Mesodermal cell (in vitro differentiated cells): ENCODE data around the gene CCDC102B.

Experiments
- H3K27ac ChIP-seq: 2 replicates; pipeline ENCODE4 v1.7.0; 2013; ENCODE audit warnings: mild to moderate bottlenecking, low read depth, low read length, moderate library complexity; ENCODE audit not compliant: severe bottlenecking
- H3K36me3 ChIP-seq: 2 replicates; pipeline ENCODE4 v1.7.1; 2013; ENCODE audit warnings: mild to moderate bottlenecking, low read length, moderate library complexity; ENCODE audit not compliant: control insufficient read depth, insufficient read depth
- H3K4me1 ChIP-seq: one replicate; pipeline ENCODE4 v1.7.1; 2013; ENCODE audit warnings: mild to moderate bottlenecking, low read length; ENCODE audit not compliant: insufficient read depth, control insufficient read depth, poor library complexity, severe bottlenecking
- H3K4me3 ChIP-seq: 2 replicates; pipeline ENCODE4 v1.7.0; 2013; ENCODE audit warnings: low read length, control low read depth, mild to moderate bottlenecking; ENCODE audit not compliant: insufficient read depth, poor library complexity, severe bottlenecking; ENCODE audit errors: extremely low read depth
- H3K9me3 ChIP-seq: 2 replicates; pipeline ENCODE4 v1.7.1; 2013; ENCODE audit warnings: mild to moderate bottlenecking, low read length, moderate library complexity; ENCODE audit not compliant: control insufficient read depth
- WGBS, 2 experiments: methylation state at CpG; one replicate each; pipeline ENCODE4 v1.1.5; 2013; ENCODE audit warnings: missing lambda C conversion rate in 2 of 2; ENCODE audit not compliant: insufficient coverage in 2 of 2; 5-methylcytosine and 5-hydroxymethylcytosine counted together

CCDC102B gene

DNA sequence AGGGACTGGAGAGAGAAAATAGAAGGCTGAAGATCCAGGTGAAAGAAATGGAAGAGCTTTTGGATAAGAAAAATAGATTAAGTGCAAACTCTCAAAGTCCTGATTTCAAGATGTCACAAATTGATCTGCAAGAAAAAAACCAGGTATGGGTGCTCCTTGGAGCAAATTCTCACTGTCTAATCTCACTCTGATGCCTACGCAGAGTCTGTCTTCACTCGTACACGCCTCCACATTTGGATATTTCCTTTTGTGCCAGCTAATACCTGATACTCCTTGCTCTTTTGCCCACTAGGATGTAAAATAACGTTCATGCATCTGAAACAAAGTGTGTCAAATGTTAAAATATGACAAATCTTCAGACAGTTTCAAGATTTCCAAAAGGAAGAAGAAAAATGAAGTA is 99.4 kb downstream of the CCDC102B start:
- Histone ChIP-seq H3K9me3 (no peaks in the 10 kb centered on the region), H3K4me1 (no peaks in the 10 kb centered on the region), H3K4me3 (no peak overlapping the region), H3K27ac (no peak overlapping the region), H3K36me3 (no peaks in the 10 kb centered on the region)
- 80 to 100% methylated on average over 1 to 3 of the region's 4 CpGs for WGBS, 2 experiments

DNA sequence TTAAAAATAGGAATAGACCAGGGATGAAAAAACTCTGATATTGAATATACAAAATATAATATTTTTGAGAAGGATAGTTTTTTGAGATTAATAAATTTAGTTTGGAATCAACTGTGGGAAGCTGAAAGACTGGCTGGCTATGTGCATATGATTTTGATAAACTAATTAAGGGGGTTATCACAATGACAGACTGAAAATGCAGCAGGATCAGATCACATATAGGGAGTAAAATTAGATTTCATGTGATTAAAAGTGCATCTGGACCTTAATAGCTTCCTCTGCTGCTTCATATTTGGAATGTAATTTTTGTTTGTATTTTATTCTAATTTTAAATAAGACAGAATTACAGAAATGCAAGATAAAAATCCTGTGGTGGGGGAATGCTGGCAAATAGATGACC is 111.7 kb downstream of the CCDC102B start:
- H3K4me1 ChIP-seq, result no peaks in the 10 kb centered on the region
- no peak overlapping the region for H3K4me3 ChIP-seq
- H3K36me3 ChIP-seq, result no peaks in the 10 kb centered on the region
- no peaks in the 10 kb centered on the region for H3K9me3 ChIP-seq
- H3K27ac ChIP-seq, result no peak overlapping the region

DNA sequence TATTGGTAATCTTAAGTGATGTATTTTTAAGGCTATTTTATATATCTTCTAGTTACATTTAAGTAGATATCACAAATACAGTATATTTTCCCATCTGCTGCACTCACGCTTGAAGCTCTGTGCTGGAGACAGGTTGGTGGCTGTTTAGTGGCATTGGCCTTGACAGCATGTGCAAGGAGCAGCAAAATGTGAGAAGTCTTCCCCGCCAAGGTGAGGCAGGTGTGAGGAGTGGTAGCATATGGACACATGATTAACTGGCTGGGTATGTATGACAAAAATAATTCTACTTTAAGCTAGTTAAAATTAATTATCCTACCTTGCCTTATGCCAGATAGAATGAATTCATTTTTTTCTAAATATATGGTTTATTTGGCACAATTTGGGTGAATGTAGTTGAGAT is 117.2 kb downstream of the CCDC102B start:
- WGBS, 2 experiments, result no CpG with 5 or more reads among the region's 2 CpGs
- Histone ChIP-seq H3K36me3 (no peaks in the 10 kb centered on the region), H3K4me3 (no peak overlapping the region), H3K4me1 (no peaks in the 10 kb centered on the region), H3K9me3 (no peaks in the 10 kb centered on the region), H3K27ac (no peak overlapping the region)

DNA sequence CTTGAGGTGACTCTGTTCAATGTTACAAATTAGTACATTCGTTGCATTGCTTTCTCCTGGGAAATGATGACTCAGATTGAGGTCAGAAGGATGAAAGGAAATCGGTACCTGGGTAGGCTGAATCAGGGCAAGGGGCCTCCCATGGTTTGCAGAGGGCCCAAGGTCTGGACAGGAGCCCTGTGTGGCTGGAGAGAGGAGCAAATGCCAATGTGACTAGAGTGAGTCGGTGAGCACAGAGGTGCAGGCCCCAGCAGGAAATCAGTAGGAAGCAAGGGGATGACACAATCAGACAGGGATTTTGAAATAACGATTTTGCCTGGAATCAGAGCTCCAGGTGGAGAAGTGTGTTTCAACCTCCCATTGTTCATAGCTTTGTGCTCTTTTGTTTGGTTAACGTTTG is 118.9 kb downstream of the CCDC102B start:
- WGBS, 2 experiments, result 92 to 95% methylated on average over 4 to 5 of the region's 5 CpGs

DNA sequence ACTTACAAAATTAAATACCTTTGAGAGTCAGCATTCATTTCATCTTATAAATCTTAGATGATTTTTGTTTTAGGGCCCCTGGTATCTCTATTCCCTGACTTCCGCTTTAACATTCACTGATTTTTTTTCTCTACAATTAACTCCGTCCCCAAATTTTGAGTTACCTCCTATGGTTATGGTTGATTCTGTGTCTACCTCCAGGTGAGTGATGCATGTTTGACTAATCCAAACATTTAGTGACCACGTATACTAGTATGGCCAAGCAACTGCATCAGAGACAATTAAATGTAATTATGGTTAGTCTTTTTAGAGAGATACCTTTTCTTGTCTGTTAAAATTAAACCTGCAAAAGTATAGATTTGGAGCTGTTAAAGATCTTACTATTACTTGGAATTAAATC is 120.3 kb downstream of the CCDC102B start:
- H3K4me1 ChIP-seq, result no peaks in the 10 kb centered on the region
- H3K9me3 ChIP-seq, result no peaks in the 10 kb centered on the region
- H3K36me3 ChIP-seq, result no peaks in the 10 kb centered on the region
- no CpG with 5 or more reads among the region's 3 CpGs for WGBS, 2 experiments
- H3K27ac ChIP-seq, result no peak overlapping the region
- H3K4me3 ChIP-seq, result no peak overlapping the region

More for the DNA sequence above, 118.9 kb downstream of the CCDC102B start:
- H3K27ac ChIP-seq, result no peak overlapping the region
- H3K4me3 ChIP-seq, result no peak overlapping the region
- no peaks in the 10 kb centered on the region for H3K9me3 ChIP-seq
- H3K4me1 ChIP-seq, result no peaks in the 10 kb centered on the region
- no peaks in the 10 kb centered on the region for H3K36me3 ChIP-seq

DNA sequence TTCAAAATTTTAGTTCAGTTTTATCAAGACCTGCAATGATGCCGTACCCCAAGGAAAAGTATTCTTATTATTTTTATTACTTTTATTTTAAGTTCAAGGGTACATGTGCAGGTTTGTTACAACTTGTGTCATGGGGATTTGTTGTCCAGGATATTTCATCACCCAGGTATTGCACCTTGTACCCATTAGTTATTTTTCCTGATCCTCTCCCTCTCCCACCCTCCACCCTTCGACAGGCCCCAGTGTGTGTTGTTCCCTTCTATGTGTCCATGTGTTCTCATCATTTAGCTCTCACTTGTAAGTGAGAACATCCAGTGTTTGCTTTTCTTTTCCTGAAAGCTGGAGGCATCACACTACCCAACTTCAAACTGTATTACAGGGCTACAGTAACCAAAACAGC is 122.0 kb downstream of the CCDC102B start:
- WGBS, 2 experiments, result no CpG with 5 or more reads among the region's 2 CpGs
- no peaks in the 10 kb centered on the region for H3K4me1 ChIP-seq
- H3K36me3 ChIP-seq, result no peaks in the 10 kb centered on the region
- no peaks in the 10 kb centered on the region for H3K9me3 ChIP-seq
- H3K4me3 ChIP-seq, result no peak overlapping the region
- H3K27ac ChIP-seq, result no peak overlapping the region

DNA sequence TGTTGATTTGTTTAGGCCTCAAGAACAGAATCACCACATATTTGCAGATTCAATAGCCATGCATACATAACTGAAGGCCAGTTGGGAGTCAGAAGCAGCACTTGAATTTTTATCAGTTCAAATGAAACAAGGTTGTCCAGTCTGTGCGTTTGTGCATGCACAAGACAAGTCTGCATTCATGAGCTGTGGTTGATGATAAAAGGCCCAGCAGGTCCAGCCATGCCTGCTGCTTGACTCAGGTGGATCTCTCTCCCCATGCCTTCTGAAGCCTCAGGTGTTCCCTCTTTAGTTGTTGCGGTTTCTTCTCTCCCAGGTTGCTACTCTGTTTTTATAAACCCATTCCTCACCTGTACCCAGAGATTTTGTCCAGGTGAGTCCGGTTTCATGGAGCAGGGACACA is 124.5 kb downstream of the CCDC102B start:
- no peak overlapping the region for H3K27ac ChIP-seq
- no peaks in the 10 kb centered on the region for H3K36me3 ChIP-seq
- WGBS, 2 experiments, result 88% methylated on average over 1 to 2 of the region's 3 CpGs
- no peaks in the 10 kb centered on the region for H3K4me1 ChIP-seq
- H3K4me3 ChIP-seq, result no peak overlapping the region
- H3K9me3 ChIP-seq, result no peaks in the 10 kb centered on the region

DNA sequence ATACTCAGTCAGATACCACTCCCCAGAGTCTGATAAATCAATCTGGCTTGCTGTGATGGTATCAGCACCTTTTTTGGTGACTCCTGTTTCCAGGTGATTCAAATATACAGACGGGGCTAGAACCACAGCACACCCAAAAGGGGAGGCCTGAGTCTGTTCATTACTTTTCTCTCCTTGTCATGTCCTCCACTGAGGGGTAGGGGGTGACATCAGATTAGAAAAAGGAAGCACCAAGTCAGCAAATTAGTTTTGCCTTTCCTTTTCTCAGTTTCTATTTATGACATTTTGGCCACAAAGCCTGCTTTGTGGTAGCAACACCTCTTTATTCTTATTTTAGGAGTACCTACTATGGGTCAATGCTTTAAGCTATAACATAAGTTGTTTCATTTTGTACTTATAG is 127.4 kb downstream of the CCDC102B start:
- WGBS, 2 experiments, result 20% methylated on average over 1 of the region's 1 CpG; no CpG with 5 or more reads in 1 of the 2 experiments

DNA sequence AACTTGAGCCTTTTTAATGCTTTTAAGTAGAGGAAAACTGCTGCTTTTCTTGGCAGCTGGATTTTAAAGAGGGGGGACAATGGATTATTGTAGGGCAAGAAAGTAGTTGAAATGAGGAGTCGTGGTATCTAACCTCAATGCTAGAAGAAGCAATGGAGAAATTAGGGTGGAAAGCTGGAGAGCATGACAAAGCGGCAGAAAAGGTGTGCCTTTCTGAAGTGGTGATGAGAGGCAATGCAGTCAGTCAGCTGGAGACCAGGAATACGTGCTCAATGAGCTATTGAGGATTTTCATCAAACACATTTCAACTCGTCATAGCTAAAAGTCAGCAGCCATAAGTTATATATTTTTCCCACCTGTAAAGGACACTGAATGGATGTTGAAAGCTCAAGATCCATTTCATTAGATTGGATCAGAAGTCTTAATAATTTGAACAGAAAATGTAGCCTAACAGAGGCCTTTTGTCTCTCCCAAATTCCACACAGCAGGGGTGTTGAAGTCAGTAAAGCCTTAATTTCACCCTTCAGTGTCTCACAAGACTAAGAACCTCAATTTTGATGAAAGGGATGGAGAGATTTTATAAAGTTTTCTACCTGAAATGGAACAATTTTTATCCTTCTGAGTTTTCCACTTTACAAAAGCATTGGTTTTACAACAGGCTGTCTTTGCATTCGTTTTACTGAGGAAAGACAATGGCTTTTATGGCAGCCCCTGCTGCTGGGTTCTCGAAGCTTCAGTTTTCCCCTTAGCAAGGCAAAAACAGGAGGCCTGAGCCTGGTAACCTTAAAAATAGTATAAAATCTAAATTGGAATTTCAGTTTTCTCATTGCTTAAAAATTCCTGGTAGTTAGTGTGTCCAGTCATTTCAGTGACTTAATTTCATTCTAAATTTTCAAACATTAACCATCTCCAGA is 131.1 kb downstream of the CCDC102B start:
- 59 to 63% methylated on average over 3 to 5 of the region's 6 CpGs for WGBS, 2 experiments
- Histone ChIP-seq H3K36me3 (no peaks in the 10 kb centered on the region), H3K4me3 (no peak overlapping the region), H3K4me1 (no peaks in the 10 kb centered on the region), H3K9me3 (no peaks in the 10 kb centered on the region), H3K27ac (no peak overlapping the region)

More for the DNA sequence above, 127.4 kb downstream of the CCDC102B start:
- Histone ChIP-seq H3K9me3 (no peaks in the 10 kb centered on the region), H3K4me1 (no peaks in the 10 kb centered on the region), H3K27ac (no peak overlapping the region), H3K36me3 (no peaks in the 10 kb centered on the region), H3K4me3 (no peak overlapping the region)

DNA sequence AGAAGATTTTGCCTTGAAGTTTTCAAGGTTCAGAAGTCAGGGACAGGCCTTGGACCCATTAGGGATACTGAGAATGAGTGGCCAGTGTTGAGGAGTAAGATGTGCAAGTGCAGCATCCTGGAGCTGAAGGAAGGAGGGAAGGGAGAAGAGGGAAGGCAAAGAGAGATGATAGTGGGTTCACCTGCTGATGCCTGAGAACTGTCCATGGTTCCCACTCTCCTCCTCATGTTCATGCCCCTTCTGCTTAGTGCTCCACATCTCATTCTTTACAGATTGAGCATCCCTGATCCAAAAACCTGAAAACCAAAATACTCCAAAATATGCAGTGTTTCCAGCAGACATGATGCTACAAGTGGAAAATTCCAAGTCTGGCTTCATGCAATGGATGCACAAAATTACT is 137.8 kb downstream of the CCDC102B start:
- Histone ChIP-seq H3K4me1 (no peaks in the 10 kb centered on the region), H3K4me3 (no peak overlapping the region), H3K9me3 (no peaks in the 10 kb centered on the region)

DNA sequence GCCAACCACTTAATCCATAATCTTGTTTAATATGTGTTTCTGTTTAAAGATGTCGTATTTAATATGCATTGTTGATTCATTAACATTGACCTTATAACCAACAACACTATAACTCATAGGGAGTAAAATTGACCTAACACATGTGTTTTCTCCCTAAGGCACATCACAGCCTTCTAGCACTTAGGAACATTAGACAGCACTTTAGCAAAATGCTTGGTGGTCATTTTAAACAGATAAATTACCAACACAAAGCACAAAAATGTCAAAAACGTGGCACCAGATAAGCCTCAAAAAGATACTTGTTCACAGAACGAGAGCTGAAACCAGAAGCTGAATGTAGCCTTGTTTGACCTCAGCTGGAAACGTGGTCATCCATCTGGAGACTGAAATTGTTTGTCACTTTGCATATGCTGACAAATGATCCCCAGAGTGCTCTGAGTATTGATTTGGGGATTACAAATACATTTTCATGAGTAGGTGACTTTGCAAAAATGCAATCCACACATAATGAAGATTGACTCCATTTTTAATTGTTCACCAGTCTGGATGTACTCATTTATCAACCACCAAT is 139.2 kb downstream of the CCDC102B start:
- H3K4me1 ChIP-seq, result no peaks in the 10 kb centered on the region
- H3K36me3 ChIP-seq, result no peaks in the 10 kb centered on the region
- H3K9me3 ChIP-seq, result no peaks in the 10 kb centered on the region
- H3K27ac ChIP-seq, result no peak overlapping the region
- no peak overlapping the region for H3K4me3 ChIP-seq
- WGBS, 2 experiments, result 69 to 79% methylated on average over 2 to 3 of the region's 4 CpGs

More for the DNA sequence above, 137.8 kb downstream of the CCDC102B start:
- Histone ChIP-seq H3K27ac (no peak overlapping the region), H3K36me3 (no peaks in the 10 kb centered on the region)
